GM21367 (cell line): ENCODE measurements around the gene FANCD2OS.
"Not testable (repeated sequence)": the region's sequence is repeated elsewhere in the genome, so short reads cannot be mapped to it uniquely, and the experiment has no call there.

Experiments
- ATAC-seq: cut with Tn5 transposase; IDR thresholded peaks from one replicate; pipeline ENCODE4 v1.9.1; 2021; ENCODE audit not compliant: unreplicated experiment

FANCD2OS gene, protein sequence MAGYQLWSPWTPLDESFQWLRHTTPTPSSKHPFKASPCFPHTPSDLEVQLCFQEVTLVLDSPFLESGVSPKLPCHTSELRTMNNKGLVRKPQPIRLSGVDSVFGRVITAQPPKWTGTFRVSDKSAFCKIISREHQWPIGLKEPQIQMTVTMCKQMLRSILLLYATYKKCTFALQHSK

DNA sequence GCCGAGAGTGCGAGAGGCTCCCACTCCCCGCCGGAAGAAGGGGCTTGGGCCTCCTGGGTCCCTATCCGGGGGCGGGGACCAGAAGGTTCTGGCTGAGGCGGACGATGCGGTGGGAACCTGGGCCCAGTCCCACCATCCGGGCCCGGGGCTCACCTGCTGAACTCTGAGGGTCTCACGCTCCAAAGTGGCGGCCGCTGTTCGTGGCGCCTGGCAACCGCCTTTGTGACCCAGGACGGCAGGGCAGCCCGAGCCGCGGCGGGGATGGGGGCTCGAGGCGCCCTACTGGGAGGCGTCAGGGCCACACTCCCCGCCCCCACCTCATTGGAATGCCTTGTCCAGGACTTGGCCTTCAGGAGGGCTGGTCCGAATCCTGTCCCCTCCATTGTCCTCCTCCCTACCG lies at the start of gene FANCD2OS:
FANCD2OS (minus strand) TSS at position 165 of the 400 bp plus-strand sequence. CDS start 3,481 bp downstream, outside the sequence.
- ATAC-seq, result no peak

DNA sequence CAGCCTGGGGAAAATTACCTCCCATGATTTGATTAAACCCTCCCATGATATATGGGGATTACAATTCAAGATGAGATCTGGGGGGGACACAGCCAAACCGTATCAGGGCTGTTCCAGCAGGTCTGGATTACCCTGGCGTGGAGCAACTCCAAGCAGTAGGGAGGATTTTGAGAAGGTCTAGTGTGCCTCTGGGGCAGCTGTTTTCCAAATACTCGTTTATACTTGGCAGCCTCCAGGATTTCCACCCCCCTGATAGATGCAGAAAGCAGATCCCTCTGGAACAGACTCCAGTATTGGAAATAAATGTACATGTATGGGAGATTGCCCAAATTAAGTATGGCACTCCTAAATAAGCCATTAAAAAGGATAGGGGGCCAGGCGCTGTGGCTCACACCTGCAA lies 49.0 kb upstream of the FANCD2OS start:
- no peak for ATAC-seq

DNA sequence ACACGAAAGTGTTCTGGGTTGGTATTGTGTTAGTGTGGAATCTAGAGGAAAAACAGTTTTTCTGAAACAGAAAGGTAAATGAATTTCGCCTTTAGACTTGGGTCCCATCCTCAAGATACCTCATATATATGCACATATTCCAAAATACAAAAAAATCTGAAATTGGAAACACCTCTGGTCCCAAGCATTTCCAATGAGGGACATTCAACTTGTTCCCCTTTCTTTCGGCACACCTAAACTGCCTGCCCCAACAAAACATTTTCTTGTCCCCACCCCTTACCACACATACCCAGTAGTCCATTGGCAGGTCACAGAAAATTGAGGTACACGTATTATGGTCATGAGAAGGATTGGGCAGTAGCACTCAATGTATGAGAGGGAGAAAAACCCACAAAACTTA lies 47.6 kb upstream of the FANCD2OS start:
- no peak for ATAC-seq

DNA sequence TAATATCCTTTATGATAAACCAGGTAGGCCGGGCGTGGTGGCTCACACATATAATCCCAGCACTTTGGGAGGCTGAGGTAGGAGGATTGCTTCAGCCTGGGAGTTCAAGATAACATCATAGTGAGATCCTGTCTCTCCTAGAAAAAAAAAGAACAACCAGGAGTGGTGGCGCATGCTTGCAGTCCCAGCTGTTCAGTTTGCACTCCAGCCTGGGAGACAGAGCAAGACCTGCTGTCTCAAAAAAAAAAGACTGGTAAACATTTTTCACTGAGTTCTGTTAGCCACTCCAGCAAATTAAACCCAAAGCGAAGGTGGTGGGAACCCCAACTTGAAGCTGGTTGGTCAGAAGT lies 47.0 kb upstream of the FANCD2OS start:
- ATAC-seq, result no peak

DNA sequence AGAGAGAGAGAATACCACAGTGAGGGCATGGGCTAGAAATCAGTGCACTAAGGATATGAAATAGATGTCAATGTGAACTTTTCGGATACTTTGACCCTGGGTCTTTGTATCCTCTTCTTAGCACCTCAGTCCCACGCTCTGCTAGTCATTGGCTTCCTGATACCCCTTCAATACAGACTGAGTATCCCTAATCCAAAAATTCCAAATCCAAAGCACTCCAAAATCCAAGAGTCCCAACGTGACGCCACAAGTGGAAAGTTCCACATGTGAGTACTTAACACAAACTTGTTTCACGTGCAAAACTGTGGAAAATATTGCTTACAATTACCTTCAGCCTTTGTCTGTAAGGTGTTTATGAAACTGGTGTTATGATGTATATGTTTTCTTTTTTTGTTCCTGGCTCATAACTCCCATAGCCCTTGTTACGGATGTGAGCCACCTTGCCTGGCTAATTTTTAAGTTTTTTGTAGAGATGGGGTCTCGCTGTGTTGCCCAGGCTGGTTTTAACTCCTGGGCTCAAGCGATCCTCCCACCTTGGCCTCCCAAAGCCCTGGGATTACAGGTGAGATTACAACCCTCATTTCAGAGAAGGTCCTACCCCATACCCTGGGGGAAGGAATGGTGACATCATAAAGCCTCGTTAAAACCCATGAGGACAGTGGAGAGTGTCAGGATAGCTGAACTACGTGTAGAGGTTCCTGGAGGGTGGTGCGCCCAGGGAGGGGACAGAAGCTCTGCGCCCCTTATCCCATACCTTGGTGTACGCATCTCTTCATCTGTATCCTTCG lies 46.5 kb upstream of the FANCD2OS start:
- ATAC-seq, result no peak

DNA sequence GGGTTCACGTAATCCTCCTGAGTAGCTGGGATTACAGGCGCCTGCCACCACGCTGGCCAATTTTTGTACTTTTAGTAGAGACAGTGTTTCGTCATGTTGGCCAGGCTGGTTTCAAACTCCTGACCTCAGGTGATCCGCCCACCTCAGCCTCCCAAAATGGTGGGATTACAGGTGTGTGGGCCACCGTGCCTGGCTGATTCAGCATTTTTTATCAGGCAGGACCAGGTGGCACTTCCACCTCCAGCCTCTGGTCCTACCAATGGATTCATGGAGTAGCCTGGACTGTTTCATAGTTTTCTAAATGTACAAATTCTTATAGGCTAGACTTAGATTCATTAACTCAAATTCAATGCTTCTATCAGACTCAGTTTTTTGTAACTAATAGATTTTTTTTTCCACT lies 42.9 kb upstream of the FANCD2OS start:
- ATAC-seq, result no peak

DNA sequence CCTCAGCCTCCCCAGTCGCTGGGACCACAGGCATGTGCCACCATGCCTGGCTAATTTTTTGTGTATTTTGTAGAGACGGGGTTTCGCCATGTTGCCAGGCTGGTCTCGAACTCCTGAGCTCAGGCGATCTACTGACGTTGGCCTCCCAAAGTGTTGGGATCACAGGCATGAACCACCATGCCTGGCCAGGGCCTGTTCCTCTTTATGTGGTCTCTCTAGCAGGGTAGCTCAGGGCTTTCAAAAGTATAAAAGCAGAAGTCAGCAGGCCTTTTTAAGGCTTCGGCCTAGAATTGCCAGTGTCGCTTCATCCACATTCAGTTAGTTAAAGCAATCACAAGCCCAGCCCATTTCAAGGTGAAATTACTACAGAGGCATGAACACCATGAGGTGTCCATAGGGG lies 41.2 kb upstream of the FANCD2OS start:
- ATAC-seq, result no peak

DNA sequence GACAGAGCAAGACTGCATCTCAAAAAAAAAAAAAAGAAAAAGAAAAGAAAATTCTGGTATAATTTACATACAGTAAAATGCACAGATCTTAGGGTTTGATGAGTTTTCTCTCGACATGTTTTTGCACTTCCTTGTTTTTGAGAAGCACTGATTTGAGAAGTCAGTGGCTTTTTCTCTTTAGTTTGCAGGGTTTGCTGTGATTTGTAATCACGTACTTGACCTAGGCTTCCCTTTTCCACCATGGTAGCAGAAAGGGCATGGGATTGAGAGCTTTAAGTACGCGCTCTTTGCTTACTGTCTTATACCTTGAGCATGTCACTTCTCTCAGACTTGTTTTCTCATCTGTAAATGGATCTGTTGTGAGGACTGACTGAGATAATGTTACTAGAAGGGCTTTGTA lies 37.6 kb upstream of the FANCD2OS start:
- ATAC-seq, result no peak

DNA sequence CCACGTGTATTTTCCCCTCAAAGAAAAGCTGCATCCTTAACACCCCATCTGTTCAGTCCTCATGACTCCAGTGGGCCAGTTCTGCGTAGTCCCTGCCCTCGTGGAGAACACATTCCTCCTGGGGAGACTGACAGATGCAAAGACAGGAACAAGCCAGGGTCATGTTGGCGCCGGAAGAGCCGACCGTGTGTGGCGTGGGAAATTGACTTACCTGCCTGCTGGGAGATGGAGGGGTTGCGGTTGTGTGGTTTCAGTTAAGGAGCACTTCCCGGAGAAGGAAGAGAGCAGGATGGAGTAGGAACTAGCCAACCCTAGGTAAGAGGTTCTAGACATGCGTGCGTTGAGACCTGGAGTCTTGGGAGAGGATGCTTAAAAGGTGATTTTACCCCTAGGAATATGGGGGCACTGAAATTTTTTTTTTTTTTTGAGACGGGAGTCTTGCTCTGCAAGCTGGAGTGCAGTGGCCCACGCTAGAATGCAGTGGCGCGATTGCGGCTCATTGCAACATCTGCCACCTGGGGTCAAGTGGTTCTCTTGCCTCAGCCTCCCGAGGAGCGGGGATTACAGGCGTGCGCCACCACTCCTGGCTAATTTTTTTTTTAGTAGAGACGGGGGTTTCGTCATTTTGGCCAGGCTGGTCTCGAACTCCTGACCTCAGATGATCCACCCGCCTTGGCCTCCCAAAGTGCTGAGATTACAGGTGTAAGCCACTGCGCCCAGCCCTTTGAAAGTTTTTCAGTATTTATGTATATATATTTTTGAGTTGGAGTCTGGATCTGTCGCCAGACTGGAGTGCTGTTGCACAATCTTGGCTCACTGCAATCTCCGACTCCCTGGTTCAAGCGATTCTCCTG lies 34.9 kb upstream of the FANCD2OS start:
- no peak for ATAC-seq

DNA sequence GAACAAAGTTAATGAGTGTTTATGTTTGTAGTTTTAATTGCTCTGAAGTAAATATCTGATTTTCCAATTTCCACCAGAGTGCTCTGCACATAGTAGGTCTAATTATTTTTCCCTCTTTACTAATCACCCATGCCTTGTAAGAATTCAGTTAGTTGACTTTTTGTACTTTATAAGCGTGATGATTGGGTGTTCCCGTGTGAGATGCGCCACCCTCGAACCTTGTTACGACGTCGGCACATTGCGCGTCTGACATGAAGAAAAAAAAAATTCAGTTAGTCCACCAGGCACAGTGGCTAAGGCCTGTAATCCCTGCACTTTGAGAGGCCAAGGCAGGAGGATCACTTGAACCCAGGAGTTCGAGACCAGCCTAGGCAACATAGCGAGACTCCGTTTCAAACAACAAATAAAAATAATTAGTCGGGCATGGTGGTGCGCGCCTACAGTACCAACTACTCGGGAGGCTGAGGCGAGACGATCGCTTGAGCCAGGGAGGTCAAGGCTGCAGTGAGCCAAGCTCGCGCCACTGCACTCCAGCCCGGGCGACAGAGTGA lies 33.0 kb upstream of the FANCD2OS start:
- no peak for ATAC-seq

DNA sequence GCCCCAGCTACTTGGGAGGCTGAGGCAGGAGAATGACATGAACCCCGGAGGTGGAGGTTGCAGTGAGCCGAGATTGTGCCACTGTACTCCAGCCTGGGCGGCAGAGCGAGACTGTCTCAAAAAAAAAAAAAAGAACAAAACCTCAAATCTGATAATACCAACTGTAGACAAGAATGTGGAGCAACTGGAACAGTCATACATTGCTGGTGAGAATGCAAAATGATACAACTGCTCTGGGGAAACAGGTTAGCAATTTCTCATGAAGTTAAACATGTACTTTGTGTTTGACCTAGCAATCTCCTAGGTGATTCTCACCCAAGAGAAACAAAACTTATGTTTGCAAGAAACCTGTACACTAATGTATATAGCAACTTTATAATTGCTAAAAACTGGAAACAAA lies 29.1 kb upstream of the FANCD2OS start:
- no peak for ATAC-seq

DNA sequence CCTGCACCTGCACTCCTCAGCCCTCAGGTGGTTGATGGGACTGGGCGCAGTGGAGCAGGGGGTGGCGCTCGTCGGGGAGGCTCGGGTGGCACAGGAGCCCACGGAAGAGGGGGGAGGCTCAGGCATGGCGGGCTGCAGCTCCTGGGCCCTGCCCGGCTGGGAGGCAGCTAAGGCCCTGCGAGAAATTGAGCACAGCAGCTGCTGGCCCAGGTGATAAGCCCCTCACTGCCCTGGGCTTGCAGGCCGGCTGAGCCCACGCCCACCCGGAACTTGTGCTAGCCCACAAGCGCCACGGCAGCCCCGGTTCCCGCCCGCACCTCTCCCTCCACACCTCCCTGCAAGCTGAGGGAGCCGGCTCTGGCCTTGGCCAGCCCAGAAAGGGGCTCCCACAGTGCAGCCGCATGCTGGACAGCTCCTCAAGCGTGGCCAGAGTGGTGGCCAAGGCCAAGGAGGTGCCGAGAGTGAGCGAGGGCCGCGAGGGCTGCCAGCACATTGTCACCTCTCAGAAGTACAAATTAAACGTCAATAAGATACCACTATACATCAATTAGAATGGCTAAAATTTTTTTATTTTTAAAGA lies 28.5 kb upstream of the FANCD2OS start:
- no peak for ATAC-seq

DNA sequence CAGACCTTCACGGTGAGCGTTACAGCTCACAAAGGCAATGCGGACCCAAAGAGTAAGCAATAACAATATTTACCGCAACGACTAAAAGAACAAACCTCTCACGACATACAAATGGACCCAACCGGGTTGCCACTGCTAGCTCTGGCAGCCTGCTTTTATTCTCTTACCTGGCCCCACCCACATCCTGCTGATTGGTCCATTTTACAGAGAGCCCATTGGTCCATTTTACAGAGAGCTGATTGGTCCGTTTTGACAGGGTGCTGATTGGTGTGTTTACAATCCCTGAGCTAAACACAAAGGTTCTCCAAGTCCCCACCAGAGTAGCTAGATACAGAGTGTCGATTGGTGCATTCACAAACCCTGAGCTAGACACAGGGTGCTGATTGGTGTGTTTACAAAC lies 27.8 kb upstream of the FANCD2OS start:
- ATAC-seq, result not testable (repeated sequence)

DNA sequence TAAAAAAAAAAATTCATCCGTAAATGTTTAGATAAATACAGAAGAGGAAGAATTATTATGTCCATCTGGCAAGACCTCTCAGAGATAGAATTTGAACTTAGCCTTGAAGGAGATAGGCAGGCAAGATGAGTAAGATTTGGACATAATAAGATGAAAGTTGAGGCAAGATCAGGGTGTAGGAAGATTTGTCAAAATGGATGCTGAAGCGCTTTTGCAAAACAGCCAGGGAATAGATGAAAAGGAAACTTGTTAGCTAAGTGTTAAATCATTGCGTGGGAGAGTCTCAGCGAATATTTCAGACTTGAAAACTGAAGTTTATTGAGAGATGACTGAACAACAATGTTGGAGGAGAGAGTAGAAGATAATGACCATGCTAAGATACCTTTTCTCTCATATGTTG lies 14.7 kb upstream of the FANCD2OS start:
- ATAC-seq, result no peak

DNA sequence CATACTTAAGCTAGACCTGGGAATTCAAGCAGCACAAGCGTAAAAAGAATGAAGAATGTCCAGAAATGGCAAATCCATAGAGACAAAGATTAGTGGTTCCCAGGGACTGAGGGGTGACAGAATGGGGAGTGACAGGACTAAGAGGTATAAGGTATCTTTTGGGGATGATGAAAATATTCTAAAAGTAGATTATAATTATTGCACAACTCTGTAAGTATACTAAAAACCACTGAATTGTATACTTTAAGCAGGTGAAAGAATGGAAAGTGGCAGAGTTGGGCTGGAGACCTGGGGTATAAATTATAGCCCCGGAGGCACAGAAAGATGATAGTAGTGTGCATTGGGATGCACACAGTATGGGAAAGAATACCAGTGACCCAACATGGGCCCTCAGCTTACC lies 13.0 kb upstream of the FANCD2OS start:
- ATAC-seq, result no peak

DNA sequence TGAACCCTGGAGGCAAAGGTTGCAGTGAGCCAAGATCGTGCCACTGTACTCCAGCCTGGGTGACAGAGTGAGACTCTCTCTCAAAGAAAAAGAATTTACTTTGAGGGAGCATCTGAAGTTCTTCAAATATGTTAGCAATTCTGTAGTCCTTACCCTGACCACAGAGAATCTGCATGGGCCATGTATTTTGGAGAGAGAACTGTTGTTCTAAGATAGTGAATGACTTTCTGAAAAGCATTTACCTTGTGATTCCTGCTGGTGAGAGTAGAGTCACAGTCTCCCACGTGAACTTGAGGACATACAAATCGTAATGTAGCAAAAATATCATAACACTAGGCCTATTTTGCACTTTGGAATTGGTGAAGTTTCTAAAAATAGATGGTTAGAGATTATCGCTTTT lies 11.3 kb upstream of the FANCD2OS start:
- no peak for ATAC-seq

DNA sequence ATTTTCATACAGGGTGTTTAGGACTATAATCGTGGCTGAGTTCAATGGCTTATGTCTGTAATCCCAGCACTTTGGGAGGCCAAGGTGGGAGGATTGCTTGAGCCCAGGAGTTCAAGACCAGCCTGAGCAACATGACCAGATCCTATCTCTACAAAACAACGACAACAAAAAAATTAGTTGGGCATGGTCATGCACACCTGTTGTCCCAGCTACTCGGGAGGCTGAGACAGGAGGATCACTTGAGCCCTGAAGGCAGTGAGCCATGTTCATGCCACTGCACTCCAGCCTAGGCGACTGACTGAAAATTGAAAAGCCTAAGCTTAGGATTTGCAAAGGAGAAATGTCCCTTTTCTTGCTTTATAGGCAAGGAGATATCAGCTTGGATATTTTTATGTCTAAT lies 8.9 kb upstream of the FANCD2OS start:
- ATAC-seq, result no peak

DNA sequence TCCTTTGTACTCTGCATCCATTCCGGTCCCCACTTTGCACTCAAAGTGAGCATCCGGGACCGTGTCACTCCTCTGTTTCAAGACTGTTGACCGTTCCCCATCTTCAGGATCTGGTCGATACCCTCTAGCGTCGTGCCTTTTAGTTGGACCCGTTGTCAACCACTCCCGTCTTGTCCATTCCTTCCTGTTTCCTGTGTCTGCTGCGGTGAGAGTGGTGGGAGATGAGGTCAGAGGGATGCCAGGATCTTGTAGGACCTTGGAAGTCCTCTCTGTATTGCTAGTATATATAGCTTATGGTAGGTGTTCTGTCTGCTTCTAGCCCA lies 8.0 kb upstream of the FANCD2OS start:
- no peak for ATAC-seq

DNA sequence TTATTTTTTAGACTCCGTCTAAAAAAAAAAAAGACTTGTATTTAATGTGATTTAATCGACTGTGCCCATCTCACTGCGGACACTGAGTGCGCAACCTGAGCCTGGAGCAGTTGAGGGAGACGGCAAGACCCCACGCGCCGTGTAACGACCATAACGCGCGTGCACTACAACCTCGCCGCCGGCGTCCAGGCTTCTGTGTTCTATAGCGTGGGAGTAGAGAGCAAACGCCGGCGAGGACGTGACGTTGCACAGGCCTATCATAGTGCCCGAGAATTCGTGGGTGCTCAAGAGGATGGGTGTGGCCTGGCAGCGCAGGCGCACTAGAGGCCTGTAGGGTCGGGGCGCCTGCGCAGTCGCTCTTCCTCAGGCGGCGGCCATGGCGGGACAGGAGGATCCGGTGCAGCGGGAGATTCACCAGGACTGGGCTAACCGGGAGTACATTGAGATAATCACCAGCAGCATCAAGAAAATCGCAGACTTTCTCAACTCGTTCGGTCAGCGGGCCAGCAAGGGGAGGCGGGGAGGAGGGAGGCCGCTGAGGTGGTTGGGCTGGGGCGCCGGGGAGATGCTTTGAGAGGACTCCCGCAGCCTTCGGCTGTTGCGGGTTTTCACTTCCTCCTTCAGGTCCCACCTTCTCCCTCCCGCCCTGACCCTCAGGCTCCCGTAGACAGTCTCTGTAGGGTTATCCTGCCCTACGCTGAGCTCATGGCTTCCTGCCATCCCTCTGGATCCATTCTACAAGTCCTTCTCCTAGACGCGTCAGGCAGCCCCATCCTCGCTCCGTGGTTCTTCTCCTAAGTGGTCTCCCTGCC lies 7.5 kb upstream of the FANCD2OS start, which contains the start of gene BRK1:
BRK1 (plus strand) TSS at position 350 of the 812 bp plus-strand sequence; CDS start at position 377, 27 bp downstream.
- ATAC-seq, result peak; percentile 95

DNA sequence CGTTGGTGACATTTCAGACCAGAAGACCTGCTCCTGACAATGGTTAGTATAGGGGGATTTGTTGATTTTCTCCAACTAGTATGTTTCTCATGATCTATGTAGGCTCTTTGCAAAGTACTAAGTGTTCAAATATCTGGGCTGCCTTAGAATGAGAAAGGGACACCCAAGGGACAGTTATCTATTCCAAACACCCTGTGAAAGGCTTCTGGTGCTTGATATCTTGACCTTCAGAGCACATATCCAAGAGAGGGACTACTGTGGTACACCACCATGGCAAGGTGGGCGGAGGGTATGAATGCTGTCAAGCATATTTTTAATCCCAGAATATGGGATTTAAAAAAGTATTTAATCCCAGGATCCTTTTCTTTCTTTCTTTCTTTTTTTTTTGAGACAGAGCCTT lies 1.1 kb downstream of the FANCD2OS start:
- no peak for ATAC-seq

DNA sequence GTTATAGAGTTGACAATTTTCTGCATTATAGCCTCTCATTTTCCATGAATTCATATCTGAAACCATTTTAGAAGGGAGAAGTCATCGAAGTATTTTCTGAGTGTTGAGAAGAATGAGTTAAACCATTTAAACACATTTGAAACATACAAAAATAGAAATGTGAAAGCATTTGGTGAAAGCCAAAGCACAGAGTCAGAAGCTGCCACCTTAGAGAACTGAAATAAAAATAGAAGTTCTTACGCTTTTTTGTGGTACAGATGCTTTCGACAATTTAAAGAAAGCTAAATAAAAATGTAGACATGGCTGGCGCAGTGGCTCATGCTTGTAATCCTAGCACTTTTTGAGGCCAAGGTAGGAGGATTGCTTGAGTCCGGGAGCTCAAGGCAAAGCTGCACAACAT lies 9.0 kb downstream of the FANCD2OS start:
- ATAC-seq, result no peak
